Measurements from ENCODE around the gene HUWE1.

DNA sequence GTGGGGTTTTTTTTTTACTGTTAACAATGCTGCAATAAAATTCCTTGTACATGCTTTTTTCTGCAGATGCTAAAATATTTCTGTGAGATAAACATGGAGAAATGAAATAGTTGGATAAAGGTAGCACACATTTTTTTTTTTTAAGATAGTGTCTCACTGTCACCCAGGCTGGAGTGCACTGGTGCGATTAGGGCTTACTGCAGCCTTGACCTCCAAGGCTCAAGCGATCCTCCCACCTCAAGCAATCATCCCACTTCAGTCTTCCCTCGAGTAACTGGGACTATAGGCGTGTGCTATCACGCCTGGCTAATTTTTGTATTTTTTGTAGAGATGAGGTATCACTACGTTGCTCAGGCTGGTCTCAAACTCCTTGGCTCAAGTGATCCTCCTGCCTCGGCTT, 1.8 kb upstream of the HUWE1 start:
- TF ChIP-seq, protein P1, sequence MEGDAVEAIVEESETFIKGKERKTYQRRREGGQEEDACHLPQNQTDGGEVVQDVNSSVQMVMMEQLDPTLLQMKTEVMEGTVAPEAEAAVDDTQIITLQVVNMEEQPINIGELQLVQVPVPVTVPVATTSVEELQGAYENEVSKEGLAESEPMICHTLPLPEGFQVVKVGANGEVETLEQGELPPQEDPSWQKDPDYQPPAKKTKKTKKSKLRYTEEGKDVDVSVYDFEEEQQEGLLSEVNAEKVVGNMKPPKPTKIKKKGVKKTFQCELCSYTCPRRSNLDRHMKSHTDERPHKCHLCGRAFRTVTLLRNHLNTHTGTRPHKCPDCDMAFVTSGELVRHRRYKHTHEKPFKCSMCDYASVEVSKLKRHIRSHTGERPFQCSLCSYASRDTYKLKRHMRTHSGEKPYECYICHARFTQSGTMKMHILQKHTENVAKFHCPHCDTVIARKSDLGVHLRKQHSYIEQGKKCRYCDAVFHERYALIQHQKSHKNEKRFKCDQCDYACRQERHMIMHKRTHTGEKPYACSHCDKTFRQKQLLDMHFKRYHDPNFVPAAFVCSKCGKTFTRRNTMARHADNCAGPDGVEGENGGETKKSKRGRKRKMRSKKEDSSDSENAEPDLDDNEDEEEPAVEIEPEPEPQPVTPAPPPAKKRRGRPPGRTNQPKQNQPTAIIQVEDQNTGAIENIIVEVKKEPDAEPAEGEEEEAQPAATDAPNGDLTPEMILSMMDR (IDR thresholded peaks at IDR 0.05) = no peak
- TF ChIP-seq POLR2A (IDR thresholded peaks at IDR 0.05) = no peak

All from adrenal gland (tissue), 5 donors.